Inflammatory macrophage treated with lipopolysaccharide for 1 hour (primary cell): Measurements from ENCODE around the gene MRPL24.

Experiments used
- DNase-seq, 2 donors: peaks; one replicate each; pipeline ENCODE4 v3.0.0-alpha.2; 2020 to 2022

Gene MRPL24

GRCh38 chr1:156743367-156744302 is 2.7 kb upstream of the MRPL24 start:
- peak in 1 of 2 donors; percentile 38 for DNase-seq

DNA sequence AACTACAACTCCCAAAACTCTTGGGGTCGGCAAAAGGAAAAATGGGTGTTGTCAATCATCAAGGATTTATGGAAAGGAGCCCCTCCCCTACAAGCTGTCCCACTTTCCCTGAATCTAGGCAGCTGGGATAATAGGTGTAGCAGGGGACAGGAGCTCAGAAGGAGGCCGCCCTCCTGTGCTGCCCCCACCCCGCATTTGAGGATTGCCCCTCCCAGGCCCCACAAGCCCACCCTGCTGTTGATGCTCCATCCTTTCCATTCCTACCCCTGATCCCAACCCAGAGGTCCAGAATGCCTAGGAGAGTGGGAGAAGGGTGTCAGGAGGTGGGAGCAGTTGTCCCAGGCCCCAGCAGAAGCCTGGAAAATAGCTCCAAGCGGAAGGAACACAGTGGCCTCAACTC is 1.9 kb upstream of the MRPL24 start:
- DNase-seq, result no peak

- no peak for DNase-seq
Observed at GRCh38 chr1:156742017-156742416, 1.1 kb upstream of the MRPL24 start.

- no peak for DNase-seq
Observed at GRCh38 chr1:156741481-156741983, 644 bp upstream of the MRPL24 start.

GRCh38 chr1:156740237-156740740 is 599 bp downstream of the MRPL24 start:
- no peak for DNase-seq

GRCh38 chr1:156738916-156739315 is 2.0 kb downstream of the MRPL24 start:
- DNase-seq, result no peak

GRCh38 chr1:156738407-156738806 is 2.5 kb downstream of the MRPL24 start:
- no peak for DNase-seq

DNA sequence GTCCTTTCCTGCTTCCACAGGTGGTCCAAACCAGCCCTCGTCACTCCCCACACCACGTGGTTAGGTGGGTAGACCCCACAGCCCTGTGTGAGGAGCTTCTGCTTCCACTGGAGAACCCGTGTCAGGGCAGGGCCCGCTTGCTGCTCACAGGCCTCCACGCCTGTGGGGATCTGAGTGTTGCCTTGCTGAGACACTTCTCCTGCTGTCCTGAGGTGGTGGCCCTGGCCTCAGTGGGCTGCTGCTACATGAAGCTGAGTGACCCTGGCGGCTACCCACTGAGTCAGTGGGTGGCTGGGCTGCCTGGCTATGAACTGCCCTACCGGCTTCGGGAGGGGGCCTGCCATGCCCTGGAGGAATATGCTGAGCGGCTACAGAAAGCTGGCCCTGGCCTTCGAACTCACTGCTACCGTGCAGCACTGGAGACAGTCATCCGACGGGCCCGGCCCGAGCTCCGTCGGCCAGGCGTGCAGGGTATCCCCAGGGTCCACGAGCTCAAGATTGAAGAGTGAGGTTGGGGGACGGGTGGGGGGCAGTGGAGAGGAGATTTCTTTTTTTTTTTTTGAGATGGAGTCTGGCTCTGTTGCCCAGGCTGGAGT is 6.8 kb downstream of the MRPL24 start:
- no peak for DNase-seq

DNA sequence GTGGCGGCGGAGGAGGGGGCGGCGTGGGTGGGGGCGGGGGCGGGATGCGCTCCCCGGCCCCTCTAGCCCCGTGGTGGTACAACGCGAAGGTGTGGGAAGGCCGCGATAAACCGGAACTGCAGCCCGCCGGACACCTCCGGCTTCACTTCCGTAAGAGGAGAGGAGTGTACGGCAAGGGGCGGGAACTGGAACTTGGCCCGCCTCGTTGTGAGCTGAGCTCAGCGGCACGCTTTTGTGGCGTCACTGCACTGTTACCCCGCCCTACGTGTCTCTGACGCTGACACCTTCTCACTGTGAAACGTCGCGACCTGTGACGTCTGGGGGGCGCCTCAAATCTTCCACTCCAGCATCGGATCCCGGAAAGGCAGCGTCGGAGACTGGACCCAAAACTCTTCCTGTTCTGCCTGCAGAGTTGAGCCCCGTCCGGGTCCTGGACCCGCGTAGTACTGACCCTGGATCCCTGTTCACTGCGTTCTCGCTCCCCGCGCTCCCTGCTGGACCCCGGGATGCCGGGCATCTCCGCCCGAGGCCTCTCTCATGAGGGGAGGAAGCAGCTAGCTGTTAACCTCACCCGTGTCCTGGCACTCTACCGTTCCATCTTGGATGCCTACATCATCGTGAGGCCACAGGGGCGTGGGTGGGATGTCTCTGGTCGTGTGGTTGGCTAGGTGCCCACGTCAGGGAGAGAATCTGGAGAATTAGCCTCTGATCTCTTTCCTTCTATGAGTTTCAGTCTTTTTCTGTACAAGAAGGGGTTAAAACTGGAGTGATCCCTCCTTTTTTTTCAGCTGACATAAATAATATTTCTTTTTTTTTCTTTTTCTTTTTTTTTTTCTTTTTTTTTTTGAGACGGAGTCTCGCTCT is 12.1 kb downstream of the MRPL24 start, which contains the start of gene ISG20L2:
Gene ISG20L2, minus strand, starts transcription at position 168 of the 864 bp plus-strand sequence. CDS start 1,114 bp downstream, outside the sequence.
- peak; percentile 98 to 99 for DNase-seq

- DNase-seq, result peak in 1 of 2 donors; percentile 75
Observed at GRCh38 chr1:156727926-156728598, 12.8 kb downstream of the MRPL24 start, which contains the start of gene METTL25B. TSS of gene METTL25B (plus strand) at chr1:156728469. CDS start at chr1:156729105, 636 bp downstream.

DNA sequence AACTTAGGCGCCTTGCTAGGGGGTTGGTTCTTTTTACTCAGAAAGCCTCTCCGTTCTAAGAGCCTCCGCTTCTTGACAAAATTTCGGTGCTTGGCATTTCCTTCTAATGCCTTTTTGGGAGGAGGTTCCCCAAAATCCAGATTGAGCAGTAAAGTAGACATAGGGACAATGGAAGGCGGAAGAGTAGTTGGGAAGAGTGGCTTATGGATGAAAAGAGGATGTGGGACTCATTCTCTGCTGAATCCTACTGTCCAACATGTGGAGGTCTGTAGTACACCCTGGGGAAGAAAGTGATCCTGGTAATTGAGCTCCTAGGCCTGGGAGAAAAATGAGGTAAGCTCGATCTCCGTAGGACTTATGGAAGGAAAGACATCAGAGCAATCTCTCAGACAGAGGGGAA is 13.4 kb downstream of the MRPL24 start:
- DNase-seq, result no peak

DNA sequence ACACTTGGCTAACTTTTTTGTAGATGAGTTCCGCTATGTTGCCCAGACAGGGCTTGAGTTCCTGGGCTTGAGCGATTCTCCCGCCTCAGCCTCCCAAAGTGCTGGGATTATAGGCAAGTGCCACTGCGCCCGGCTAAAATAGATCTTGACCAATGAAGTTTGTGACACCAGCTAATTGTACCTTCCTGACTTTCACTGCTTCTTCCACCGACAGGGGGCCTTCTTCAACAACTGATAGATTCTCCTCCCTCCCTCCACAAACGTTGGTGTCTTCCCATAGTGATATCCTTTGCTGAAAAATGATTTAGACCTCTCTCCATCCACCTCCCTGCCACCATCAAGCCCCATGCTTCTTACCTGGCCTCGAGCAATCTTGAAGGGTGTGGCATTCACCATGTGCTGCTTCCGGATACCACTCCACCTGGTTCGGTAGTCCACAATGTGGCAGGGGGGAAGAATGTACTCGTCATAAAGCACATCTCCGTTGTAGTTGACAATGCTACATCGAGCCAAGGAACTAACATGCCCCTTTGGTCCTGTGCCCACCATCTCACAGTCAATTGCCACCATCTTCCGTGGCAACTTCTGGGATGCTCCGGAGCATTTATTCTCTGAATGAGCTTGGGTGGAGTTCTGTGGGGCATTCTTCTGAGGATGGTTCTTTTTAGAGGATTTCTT is 14.2 kb downstream of the MRPL24 start:
- DNase-seq, result peak; percentile 60 to 79

DNA sequence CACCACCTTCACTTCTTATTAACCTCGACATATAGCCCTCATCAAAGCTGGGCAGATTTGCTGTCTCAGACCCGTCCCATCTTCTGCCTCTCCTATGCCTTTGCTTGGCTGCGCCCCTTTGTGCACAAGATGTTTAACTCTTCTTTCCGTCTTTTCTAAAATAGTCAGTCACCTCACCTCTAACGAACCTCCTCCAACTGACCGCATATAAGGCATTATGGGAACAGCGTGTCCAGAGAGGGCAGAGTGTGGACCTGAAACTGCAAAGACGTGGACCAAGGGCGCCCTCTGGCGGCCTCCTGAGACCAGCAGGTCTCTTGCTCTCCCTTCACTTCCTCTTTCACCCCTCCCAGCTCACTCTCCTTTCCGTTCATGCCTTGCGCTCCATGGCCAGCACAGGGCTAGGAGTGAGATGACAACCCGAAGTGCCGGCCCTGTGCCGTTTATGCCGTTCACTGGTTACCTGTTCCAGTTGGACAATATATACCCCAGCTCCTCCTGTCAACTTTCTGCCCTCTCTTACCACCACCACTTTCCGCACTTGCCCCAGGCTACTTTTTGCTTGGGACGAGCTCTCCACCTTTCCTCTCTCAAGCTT is 15.1 kb downstream of the MRPL24 start:
- peak; percentile 74 to 94 for DNase-seq

GRCh38 chr1:156721535-156721934 is 19.4 kb downstream of the MRPL24 start:
- DNase-seq, result no peak

GRCh38 chr1:156721131-156721530 is 19.8 kb downstream of the MRPL24 start:
- DNase-seq, result no peak

DNA sequence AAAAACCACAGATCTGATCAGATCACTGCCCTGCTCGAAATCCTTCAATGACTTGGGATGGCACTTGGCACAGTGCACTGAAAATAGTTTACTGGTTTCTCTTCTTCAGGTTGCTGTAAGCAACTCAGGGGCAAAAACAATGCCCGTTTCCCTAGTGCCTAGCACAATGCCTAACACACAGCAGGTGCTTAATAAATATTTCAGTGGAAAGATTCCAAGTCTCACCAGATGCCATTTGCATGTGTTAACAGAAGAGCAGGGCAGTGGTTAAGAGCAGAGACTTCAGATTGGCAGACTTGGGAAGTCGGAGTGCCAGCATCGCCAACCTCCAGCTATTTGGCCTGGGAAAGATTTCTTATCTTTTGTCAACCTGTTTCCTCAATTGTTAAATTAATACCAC is 23.5 kb downstream of the MRPL24 start:
- DNase-seq, result no peak

DNA sequence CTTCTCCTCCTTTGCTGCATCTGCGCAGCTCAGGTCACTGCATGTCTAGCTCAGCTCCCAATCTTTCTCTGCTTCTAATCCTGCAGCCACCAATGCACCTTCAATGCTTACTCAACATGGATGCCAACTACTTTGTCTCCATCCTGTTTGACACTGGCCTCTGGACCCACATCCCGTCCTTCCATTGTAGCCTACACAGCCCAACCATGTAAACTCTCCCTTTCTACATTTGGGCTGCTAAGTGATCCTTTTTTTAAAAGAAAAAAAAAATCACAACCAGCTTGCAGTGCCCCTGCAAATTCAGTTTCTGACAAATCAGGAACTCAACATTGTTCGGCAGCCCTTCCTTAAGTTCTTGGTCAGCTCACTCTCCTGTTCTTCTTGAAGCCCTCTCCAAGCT is 26.1 kb downstream of the MRPL24 start:
- no peak for DNase-seq

- DNase-seq, result no peak
Observed at GRCh38 chr1:156712626-156713025, 28.3 kb downstream of the MRPL24 start.

DNA sequence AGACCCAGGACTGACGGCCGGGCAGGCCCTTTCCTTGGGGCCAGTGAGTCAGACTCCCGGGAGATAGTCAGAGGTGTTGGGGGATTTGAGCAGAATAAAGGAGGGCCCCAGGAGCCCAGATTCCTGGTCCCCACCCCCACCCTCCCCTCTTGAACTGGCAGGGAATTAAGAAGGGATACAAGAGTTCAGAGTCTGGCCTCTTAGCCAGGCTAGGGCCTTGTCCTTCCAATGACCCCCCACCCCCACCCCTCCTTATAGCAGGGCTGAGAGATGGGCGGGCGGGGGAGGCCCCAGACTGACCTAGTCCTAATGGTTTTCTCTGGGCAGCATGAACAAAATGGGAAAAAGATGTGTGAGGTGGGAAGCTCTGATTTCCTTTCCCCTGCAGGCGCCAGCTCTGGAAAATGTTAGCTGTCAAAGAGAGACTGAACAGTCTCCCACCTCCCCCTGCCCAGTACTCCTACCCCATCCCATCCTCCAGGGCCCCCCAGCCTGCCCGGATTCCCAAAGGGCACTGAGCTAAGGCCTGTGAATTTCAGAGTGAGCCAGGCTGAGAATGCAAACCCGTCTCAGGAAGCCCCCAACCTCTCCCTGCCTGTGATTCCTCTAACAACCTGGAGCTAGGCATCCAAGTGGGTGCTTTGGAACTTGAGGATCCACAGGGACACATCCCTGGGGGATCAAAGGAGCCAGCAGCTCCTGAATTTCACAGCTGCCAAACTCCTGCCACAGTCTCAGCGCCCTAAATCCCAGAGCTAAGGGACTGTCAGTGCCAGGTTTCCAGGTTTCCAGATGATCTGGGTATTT is 29.7 kb downstream of the MRPL24 start:
- no peak for DNase-seq
